ENCODE measurements around the gene SEPTIN6. TPM values are rescaled to one million over a fixed set of nuclear protein-coding genes. Genes with fewer than 3 reads are reported as not detected.
A peak's percentile ranks its signal among the peaks of the same experiment; 100 is the strongest.

Gene SEPTIN6
- polyA plus RNA-seq, 2 of the 4 experiments (the other 2 are of a cell fraction): 12.9 to 15.2 TPM

DNA sequence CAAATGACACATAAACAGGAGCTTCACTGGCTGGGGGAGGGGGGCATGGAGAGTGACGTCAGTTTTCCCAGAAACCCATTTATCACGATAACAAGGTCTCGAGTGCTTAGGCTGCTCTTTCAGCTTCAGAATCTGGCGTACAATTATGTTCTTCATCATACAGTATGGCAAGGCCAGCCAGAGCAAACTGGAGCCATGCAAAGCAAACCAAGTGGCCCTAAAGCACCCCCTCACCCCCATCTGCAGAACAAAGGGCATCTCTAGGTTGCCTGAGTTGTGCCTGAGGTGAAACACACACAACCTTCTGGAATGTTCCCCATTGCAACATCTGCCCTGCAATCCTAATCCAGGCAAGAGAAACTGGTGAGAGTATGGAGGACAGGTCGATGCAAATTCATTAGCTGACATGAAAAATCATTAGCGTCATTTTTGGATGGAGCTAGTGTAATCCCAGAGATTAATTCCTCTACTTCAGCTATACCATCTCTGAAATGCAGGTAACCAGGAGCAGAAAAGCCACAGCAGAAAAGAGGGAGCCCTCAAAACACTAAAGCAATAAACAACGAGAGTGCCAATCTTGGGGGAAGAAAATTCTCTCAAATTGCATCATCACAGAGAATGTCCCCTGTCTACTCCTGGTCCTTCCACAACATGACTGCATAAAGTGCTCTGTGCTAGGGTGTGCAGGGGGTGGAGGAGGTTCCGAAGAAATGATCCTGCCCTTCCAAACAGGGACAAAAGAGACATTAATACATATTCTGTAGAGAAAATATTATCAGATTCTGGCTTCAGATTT lies 1.8 kb downstream of the SEPTIN6 start:
- no peak overlapping the region for H3K27ac ChIP-seq
- 83% methylated on average over 8 of the region's 8 CpGs for WGBS (ENCODE audit: missing lambda C conversion rate)
- POLR2A ChIA-PET: interaction anchor here (0.6 kb wide), 1 partner anchor 18 kb away, joined by 3 read pairs; no protein-coding TSS in a partner anchor
- H3K4me3 ChIP-seq: 0 out of 3 replicates have a peak overlapping the region, but pooled peaks have one; percentile 81
- no peak for ATAC-seq
- TF ChIP-seq, protein P1, sequence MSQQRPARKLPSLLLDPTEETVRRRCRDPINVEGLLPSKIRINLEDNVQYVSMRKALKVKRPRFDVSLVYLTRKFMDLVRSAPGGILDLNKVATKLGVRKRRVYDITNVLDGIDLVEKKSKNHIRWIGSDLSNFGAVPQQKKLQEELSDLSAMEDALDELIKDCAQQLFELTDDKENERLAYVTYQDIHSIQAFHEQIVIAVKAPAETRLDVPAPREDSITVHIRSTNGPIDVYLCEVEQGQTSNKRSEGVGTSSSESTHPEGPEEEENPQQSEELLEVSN (IDR thresholded peaks at IDR 0.05; ENCODE audit: borderline replicate concordance, low read depth): no peak
- no peak for DNase-seq (ENCODE audit: low read depth in 1 of 2, low spot score in 1 of 2)
- CTCF ChIA-PET: interaction anchor here (0.6 to 1.6 kb wide), 4 partner anchors 8 to 175 kb away, joined by 3 to 6 read pairs (median 4); no protein-coding TSS in a partner anchor
- peak; percentile 84 for FAIRE-seq
- H3K4me1 ChIP-seq: peaks cover 11% of the 10 kb centered on the region; the same call in 2 of the 3 replicates
- peak overlapping the region; percentile 91 for H3K4me2 ChIP-seq
- H3K9me3 ChIP-seq: no peaks in the 10 kb centered on the region

DNA sequence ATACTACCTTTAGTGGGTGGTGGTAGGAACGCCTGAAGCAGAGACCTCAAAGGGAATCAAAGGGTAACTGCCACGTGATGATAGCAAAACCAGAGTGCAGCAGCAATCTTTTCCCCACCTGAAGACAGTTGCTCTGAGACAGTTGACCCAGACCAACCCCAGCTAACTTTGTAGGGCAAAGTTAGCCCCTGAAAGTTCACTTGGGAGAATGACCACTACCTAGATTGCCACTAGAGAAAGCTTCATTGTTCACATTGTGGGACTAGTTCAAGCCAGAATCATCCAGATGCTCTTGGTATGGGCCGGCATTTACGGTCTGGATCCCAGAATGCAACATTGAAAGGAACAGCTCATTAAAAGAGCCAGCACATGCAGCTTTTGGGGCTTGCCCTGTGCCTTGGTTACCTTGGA lies 4.1 kb downstream of the SEPTIN6 start:
- ChIA-PET CTCF (interaction anchor here (0.9 kb wide), 1 partner anchor 825 kb away, joined by 4 read pairs; no protein-coding TSS in a partner anchor), POLR2A (no interaction called here)
- DNase-seq (ENCODE audit: low read depth in 1 of 2, low spot score in 1 of 2) (no peak), ATAC-seq (no peak), FAIRE-seq (no peak)
- Histone ChIP-seq H3K4me2 (no peak overlapping the region), H3K9me3 (no peaks in the 10 kb centered on the region), H3K4me1 (peaks cover 11% of the 10 kb centered on the region; the same call in 2 of the 3 replicates), H3K4me3 (no peak overlapping the region), H3K27ac (no peak overlapping the region)
- WGBS (ENCODE audit: missing lambda C conversion rate): 84% methylated on average over 4 of the region's 4 CpGs
- TF ChIP-seq EP300 (IDR thresholded peaks at IDR 0.05) (no peak), FOSL2 (IDR thresholded peaks at IDR 0.05) (no peak), FOSL2 (CRISPR knock-in tag; IDR thresholded peaks at IDR 0.05) (no peak), RCOR1 (IDR thresholded peaks at IDR 0.05; ENCODE audit: low read depth, low read length) (no peak), CBX2 (IDR thresholded peaks at IDR 0.05; ENCODE audit: borderline replicate concordance, low read depth) (no peak), ZNF302 (CRISPR knock-in tag; IDR thresholded peaks at IDR 0.05) (no peak)
- TF ChIP-seq, protein P1 (IDR thresholded peaks at IDR 0.05; ENCODE audit: borderline replicate concordance, low read depth): no peak
- TF ChIP-seq, protein P2, sequence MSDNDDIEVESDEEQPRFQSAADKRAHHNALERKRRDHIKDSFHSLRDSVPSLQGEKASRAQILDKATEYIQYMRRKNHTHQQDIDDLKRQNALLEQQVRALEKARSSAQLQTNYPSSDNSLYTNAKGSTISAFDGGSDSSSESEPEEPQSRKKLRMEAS (IDR thresholded peaks at IDR 0.05): no peak

DNA sequence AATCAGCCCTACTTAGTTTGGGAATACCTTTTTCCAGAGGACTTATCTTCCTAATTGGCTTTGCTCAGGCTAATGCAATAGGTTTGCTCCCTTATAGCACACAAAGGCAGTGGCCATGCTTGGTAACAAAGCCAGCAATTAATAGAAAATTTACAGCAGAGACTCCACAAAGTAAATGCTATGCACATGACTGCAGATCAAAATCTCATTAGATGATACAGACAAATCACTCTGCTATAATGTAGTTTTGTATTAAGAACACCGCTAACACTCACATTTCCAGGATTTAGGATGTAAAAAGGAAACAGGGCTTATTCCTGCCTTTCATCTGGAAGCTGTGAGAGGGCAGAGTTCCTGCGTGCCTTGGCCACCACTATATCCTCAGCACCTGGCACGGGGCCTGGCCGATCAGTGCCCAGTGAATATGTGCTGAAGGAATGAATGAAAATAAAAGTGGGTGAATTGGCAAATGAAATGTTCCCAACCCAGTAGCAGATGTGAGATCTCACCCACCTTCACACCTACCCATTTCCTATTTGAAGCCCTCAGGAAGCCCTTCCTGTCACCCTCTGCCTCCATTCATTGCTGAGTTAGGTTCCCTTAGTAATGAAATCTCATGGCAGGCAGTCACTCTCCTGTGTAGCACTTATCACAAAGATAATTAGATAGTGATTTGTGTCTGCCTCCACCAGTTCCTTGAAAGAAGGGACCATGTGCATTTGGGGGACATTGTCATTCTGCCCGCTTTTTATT lies 5.1 kb downstream of the SEPTIN6 start:
- TF ChIP-seq PHF8 (IDR thresholded peaks at IDR 0.05; ENCODE audit: borderline replicate concordance, low read depth) (no peak), FOSB (CRISPR knock-in tag; IDR thresholded peaks at IDR 0.05) (no peak), CHD2 (IDR thresholded peaks at IDR 0.05; ENCODE audit: low read length, partially characterized antibody) (no peak)
- TF ChIP-seq, protein P3, sequence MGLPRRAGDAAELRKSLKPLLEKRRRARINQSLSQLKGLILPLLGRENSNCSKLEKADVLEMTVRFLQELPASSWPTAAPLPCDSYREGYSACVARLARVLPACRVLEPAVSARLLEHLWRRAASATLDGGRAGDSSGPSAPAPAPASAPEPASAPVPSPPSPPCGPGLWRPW (IDR thresholded peaks at IDR 0.05): no peak
- no peak for DNase-seq (ENCODE audit: low read depth in 1 of 2, low spot score in 1 of 2)
- 82% methylated on average over 5 of the region's 5 CpGs for WGBS (ENCODE audit: missing lambda C conversion rate)
- ChIA-PET POLR2A (no interaction called here), CTCF (no interaction called here)
- H3K4me1 ChIP-seq: peaks cover 11% of the 10 kb centered on the region; the same call in 2 of the 3 replicates
- H3K9me3 ChIP-seq: no peaks in the 10 kb centered on the region
- peak; percentile 13 for FAIRE-seq
- H3K27ac ChIP-seq: no peak overlapping the region
- no peak for ATAC-seq
- no peak overlapping the region for H3K4me2 ChIP-seq
- no peak overlapping the region for H3K4me3 ChIP-seq

DNA sequence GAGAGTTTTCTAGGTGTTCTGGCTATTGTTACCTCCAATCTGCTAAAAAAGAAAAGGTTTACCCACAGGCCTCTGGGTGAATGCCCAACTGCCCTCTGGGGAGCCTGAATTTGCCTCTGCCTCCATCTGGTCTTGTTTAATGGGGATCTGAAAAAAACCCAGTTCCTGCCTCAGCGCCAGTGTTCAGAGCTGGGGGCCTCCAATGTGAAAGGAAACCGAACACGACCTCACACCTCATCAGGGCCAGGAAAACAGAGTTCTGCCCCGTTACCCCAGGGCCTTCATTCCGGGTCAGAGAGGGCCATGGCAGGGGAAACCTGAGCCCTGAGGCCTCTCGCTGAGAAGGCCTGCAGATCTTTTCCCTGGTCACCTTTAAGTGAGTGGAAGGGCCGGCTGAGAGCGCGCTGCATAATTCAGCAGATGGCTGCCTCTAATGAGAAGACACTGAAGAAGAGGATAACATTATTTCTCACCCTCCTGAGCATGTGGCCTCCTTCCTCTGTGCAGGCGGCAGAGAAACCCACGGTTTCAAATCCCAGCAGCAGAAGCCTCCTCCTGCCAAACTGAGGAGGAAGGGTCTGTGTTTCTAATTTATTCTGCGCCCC lies 6.8 kb downstream of the SEPTIN6 start:
- Histone ChIP-seq H3K4me3 (no peak overlapping the region), H3K4me1 (peaks cover 3% of the 10 kb centered on the region; the same call in 2 of the 3 replicates), H3K4me2 (no peak overlapping the region), H3K27ac (no peak overlapping the region), H3K9me3 (no peaks in the 10 kb centered on the region)
- no peak for DNase-seq (ENCODE audit: low read depth in 1 of 2, low spot score in 1 of 2)
- WGBS (ENCODE audit: missing lambda C conversion rate): 90% methylated on average over 8 of the region's 12 CpGs
- ChIA-PET POLR2A (no interaction called here), CTCF (interaction anchor here (1.2 kb wide), 1 partner anchor 44 kb away, joined by 3 read pairs; no protein-coding TSS in a partner anchor)
- no peak for TF ChIP-seq HDAC2 (IDR thresholded peaks at IDR 0.05)
- no peak for TF ChIP-seq POLR2A (IDR thresholded peaks at IDR 0.05; ENCODE audit: low read length)
- no peak for TF ChIP-seq EHF (CRISPR knock-in tag; IDR thresholded peaks at IDR 0.05)
- no peak for TF ChIP-seq CEBPB (IDR thresholded peaks at IDR 0.05)
- no peak for TF ChIP-seq MYC (IDR thresholded peaks at IDR 0.05; ENCODE audit: borderline replicate concordance, low read length)
- ATAC-seq: no peak
- FAIRE-seq: no peak
